NCI-H2081 (cell line): ENCODE measurements around the gene KCTD10.
"Not testable (repeated sequence)": the region's sequence is repeated elsewhere in the genome, so short reads cannot be mapped to it uniquely, and the experiment has no call there.

Experiments used
- DNase-seq, 2 experiments: peaks; one replicate each; lab custom pipeline; 2025; lab: John Stamatoyannopoulos, UW

KCTD10 gene

GRCh38 chr12:109406147-109406546 is 71.0 kb downstream of the KCTD10 start:
- DNase-seq, result not testable (repeated sequence)

- not testable (repeated sequence) for DNase-seq
Observed at GRCh38 chr12:109404841-109405240, 72.3 kb downstream of the KCTD10 start.
